GM12891 (cell line): ENCODE measurements around the gene GOLGA6C.
A peak's percentile ranks its signal among the peaks of the same experiment; 100 is the strongest.
"Not testable (repeated sequence)": the region's sequence is repeated elsewhere in the genome, so short reads cannot be mapped to it uniquely, and the experiment has no call there.

Experiments used
- DNase-seq: peaks from one replicate; pipeline ENCODE4 v3.0.0; 2011; ENCODE audit warnings: low spot score; ENCODE audit not compliant: insufficient read length
- FAIRE-seq: peaks from 2 replicates; lab custom pipeline; 2011; peaks lifted over from hg19 to GRCh38; lab: Jason Lieb, UNC
- PAX5 ChIP-seq: IDR thresholded peaks from 2 replicates; pipeline ENCODE4 v1.6.1; 2011; ENCODE audit warnings: low read length, moderate library complexity, mild to moderate bottlenecking; ENCODE audit not compliant: insufficient read depth, severe bottlenecking
- POLR2A ChIP-seq: IDR thresholded peaks from 2 replicates; pipeline ENCODE4 v1.6.1; 2011; ENCODE audit warnings: low read depth, low read length, control low read depth
- POLR2AphosphoS5 ChIP-seq: IDR thresholded peaks from 2 replicates; pipeline ENCODE4 v1.6.1; 2011; ENCODE audit warnings: low read depth, low read length, control low read depth
- POU2F2 ChIP-seq: IDR thresholded peaks from 2 replicates; pipeline ENCODE4 v1.6.1; 2011; ENCODE audit warnings: low read depth, mild to moderate bottlenecking, control low read depth, low read length, moderate library complexity
- SPI1 ChIP-seq: IDR thresholded peaks from 2 replicates; pipeline ENCODE4 v1.6.1; 2011; ENCODE audit warnings: low read depth, low read length, control low read depth
- TAF1 ChIP-seq: IDR thresholded peaks from 2 replicates; pipeline ENCODE4 v1.6.1; 2011; ENCODE audit warnings: low read depth, low read length, control low read depth

Gene GOLGA6C

DNA sequence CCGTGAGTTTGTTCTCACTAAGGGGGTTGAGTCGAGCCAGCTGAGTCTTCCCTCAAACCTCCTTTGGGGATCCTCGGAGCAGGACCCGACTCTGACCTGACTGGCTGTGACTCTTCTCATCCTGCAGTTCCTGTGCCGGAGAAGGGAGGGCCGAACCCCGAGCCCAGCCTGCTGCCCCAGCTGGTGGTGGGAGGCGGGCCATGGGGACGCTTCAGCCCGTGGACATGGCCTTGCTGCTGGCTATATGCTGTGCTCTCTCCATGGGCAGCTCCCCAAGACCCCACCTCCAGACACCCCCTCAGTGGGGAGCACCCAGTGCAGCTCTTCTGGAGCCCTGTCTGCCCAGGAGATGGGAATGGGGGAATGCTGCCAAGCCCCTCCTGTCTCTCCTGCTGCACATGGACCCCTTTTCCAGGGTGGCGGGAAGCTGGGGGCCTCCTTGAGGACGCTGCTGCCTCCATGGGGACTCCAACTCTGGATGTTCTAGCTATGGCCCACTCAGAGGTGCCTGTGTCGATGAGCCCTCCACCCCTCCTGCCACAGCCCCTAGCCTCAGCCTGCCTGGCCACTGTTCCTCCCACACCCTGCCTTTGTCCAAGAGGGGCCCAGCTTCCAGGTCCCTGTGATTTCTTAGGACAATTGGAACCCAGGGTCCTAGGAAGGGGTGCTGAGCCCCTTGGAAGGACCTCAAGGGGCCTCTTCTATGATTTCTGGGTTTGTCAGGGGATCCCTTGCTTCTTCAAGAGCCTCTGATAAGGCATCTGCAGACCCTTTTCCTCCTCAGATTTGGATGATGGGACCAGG lies 43.6 kb upstream of the GOLGA6C start:
- no peak for FAIRE-seq
- no peak for TF ChIP-seq SPI1
- peak; percentile 15; the same call in 1 of the 2 replicates for TF ChIP-seq POLR2AphosphoS5
- TF ChIP-seq POU2F2 = no peak; the same call in 1 of the 2 replicates
- TF ChIP-seq TAF1 = no peak
- peak; percentile 9; the same call in 1 of the 2 replicates for TF ChIP-seq POLR2A
- no peak for TF ChIP-seq PAX5

DNA sequence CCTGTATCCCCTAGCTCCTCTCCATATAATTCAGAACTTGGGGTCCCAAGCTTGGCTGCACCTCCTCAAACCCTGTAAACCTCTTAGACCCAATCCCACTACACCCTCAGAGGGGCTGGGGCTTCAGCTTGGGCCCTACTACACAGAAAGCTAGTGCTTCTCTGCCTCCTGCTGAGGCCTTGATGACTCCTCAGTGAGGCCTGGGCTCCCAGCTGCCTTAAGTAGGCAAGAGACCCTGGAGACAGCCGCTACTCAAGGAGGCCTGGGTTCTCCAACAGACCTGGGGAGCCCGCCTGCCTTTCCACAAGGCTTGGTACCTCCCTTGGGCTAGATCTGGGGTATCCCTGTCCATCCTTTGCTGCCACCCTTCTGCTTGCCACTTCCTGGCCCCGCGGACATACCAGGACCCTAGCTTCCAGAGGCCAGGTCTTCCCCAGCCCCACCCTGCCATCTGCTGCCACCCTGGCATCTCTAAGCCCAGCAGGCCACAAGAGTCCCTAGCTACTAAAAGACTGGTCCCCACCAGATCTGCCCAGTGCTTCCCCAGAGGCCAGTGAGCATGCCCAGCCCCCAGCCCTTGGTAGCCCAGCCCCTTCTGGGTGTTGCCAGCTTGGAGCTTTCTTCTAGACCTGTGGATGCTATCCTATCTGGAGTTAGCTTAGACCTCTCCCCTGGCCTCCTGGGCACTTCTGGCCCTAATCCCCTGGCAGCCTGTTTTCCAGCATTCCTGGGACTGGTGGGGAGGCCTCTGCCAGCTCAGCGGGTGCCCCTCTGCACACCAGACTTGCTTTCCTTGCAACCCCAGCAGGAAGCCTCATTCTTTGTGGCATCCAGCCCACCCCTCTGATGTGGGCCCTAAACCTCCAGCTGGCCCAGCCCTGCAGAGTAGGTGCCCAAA lies 42.8 kb upstream of the GOLGA6C start:
- no peak for TF ChIP-seq TAF1
- TF ChIP-seq PAX5 = no peak
- peak; percentile 15; the same call in 1 of the 2 replicates for TF ChIP-seq POLR2A
- TF ChIP-seq POU2F2 = no peak; the same call in 1 of the 2 replicates
- TF ChIP-seq POLR2AphosphoS5 = peak; percentile 60; the same call in 1 of the 2 replicates
- TF ChIP-seq SPI1 = no peak
- FAIRE-seq (no peak), DNase-seq (no peak)

More for the DNA sequence above, 43.6 kb upstream of the GOLGA6C start:
- no peak for DNase-seq

DNA sequence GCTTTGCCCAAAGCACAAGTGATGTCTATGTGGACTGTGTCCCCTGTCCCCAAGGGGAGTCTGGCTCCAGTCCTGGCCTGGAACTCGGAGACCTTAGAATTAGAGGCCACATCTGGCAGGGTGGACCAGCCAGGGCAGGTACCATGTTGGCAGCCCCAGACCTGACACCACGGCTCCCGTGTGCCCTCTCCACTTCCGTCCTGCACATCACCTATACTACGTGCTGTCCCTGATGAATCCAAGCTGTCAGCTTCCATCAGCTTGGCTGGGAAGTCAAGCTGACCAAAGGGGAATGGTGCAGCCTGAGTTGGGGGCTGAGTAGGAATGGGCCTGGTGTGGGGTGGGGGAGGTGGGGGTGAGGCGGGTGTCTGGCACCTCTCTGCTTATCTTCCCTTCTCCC lies 41.1 kb upstream of the GOLGA6C start:
- no peak for FAIRE-seq
- TF ChIP-seq POLR2A (peak; percentile 52; the same call in 1 of the 2 replicates), POLR2AphosphoS5 (peak; percentile 68; the same call in 1 of the 2 replicates), TAF1 (no peak), SPI1 (no peak), POU2F2 (no peak), PAX5 (no peak)
- no peak for DNase-seq

- not testable (repeated sequence) for FAIRE-seq, DNase-seq
Measured at GRCh38 chr15:75217574-75217973, 40.6 kb upstream of the GOLGA6C start.

- peak; percentile 65 for FAIRE-seq
- DNase-seq = not testable (repeated sequence)
Measured at GRCh38 chr15:75219507-75219929, 38.6 kb upstream of the GOLGA6C start.

GRCh38 chr15:75223688-75224087 lies 34.4 kb upstream of the GOLGA6C start:
- no peak for DNase-seq
- TF ChIP-seq POLR2AphosphoS5 (no peak), TAF1 (no peak), POLR2A (no peak), SPI1 (no peak)
- FAIRE-seq = no peak

More at GRCh38 chr15:75219507-75219929, 38.6 kb upstream of the GOLGA6C start:
- peak; percentile 71 for TF ChIP-seq SPI1
- 0 out of 2 replicates have a peak, but pooled peaks have one; percentile 8 for TF ChIP-seq POLR2A

DNA sequence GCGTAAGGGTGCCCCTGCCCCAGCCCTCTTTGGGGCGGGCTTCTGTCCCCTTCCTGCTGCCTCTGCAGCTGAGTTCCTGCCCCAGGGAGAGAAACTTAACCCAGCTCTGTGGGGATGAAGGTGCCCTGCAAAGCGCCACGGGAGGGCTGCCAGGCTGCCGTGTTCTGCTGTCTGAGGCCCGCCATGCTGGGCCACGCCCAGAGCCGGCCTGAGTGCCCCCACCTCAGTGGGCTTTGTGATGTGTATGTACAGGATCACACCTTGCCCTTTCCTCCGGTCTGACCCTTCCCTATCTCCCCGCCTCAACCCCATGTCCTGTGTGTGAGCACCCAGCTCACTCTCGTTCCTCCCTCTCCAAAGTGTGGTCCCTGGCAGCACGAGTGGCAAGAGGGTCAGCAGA lies 33.9 kb upstream of the GOLGA6C start:
- no peak for FAIRE-seq
- DNase-seq = no peak
- no peak for TF ChIP-seq SPI1
- TF ChIP-seq POLR2AphosphoS5 = peak; percentile 16; the same call in 1 of the 2 replicates

GRCh38 chr15:75225102-75225836 lies 32.9 kb upstream of the GOLGA6C start:
- DNase-seq, FAIRE-seq: not testable (repeated sequence)

- FAIRE-seq (no peak), DNase-seq (no peak)
- TF ChIP-seq POU2F2 (no peak), TAF1 (no peak), PAX5 (no peak), POLR2A (no peak), SPI1 (no peak), POLR2AphosphoS5 (no peak)
Measured at GRCh38 chr15:75225951-75226732, 32.0 kb upstream of the GOLGA6C start.

GRCh38 chr15:75227112-75227511 lies 31.0 kb upstream of the GOLGA6C start:
- FAIRE-seq, DNase-seq: not testable (repeated sequence)
